ENCODE data around the gene ZDHHC12.

DNA sequence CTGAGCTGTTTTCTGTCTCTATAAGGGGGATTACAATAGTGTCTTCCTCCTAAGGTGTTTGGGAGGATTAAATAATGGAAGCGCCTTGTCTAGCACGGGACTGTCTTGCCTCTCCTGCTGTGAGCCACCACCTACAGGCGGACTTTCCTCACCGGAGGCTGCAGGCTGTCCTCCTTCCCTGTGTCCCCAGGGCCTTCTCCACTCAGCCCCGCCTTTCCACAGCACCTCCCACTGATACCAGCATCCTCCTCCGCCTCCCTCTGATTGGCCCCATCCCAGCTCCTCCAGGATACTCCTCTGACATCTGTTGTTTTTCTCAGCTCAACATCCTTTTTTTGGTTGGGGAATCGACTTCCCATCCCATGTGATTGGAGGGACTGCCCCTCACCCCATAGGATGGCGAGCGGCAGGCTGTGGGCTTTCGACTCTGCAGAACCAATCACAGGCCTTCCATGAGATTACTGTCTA lies 851 bp upstream of the ZDHHC12 start:
- TF ChIP-seq, protein P1, sequence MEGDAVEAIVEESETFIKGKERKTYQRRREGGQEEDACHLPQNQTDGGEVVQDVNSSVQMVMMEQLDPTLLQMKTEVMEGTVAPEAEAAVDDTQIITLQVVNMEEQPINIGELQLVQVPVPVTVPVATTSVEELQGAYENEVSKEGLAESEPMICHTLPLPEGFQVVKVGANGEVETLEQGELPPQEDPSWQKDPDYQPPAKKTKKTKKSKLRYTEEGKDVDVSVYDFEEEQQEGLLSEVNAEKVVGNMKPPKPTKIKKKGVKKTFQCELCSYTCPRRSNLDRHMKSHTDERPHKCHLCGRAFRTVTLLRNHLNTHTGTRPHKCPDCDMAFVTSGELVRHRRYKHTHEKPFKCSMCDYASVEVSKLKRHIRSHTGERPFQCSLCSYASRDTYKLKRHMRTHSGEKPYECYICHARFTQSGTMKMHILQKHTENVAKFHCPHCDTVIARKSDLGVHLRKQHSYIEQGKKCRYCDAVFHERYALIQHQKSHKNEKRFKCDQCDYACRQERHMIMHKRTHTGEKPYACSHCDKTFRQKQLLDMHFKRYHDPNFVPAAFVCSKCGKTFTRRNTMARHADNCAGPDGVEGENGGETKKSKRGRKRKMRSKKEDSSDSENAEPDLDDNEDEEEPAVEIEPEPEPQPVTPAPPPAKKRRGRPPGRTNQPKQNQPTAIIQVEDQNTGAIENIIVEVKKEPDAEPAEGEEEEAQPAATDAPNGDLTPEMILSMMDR (IDR thresholded peaks at IDR 0.05; ENCODE audit: low read depth, low read length, missing input control) = no peak
- TF ChIP-seq, protein P2, sequence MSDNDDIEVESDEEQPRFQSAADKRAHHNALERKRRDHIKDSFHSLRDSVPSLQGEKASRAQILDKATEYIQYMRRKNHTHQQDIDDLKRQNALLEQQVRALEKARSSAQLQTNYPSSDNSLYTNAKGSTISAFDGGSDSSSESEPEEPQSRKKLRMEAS (IDR thresholded peaks at IDR 0.05) = no peak
- TF ChIP-seq HNF4A (conservative IDR thresholded peaks at IDR 0.05) (no peak), SP1 (IDR thresholded peaks at IDR 0.05) (peak; percentile 23), EGR1 (IDR thresholded peaks at IDR 0.05; ENCODE audit: low read depth in 2 of 2) (no peak), RAD21 (IDR thresholded peaks at IDR 0.05) (no peak), TAF1 (conservative IDR thresholded peaks at IDR 0.05) (no peak), HNF4G (IDR thresholded peaks at IDR 0.05) (no peak), GABPA (IDR thresholded peaks at IDR 0.05 in 1 of 2, conservative IDR thresholded peaks at IDR 0.05 in 1 of 2) (no peak), RXRA (IDR thresholded peaks at IDR 0.05) (no peak)
- TF ChIP-seq, protein P3, sequence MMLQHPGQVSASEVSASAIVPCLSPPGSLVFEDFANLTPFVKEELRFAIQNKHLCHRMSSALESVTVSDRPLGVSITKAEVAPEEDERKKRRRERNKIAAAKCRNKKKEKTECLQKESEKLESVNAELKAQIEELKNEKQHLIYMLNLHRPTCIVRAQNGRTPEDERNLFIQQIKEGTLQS (IDR thresholded peaks at IDR 0.05) = no peak
- TF ChIP-seq, protein P4, sequence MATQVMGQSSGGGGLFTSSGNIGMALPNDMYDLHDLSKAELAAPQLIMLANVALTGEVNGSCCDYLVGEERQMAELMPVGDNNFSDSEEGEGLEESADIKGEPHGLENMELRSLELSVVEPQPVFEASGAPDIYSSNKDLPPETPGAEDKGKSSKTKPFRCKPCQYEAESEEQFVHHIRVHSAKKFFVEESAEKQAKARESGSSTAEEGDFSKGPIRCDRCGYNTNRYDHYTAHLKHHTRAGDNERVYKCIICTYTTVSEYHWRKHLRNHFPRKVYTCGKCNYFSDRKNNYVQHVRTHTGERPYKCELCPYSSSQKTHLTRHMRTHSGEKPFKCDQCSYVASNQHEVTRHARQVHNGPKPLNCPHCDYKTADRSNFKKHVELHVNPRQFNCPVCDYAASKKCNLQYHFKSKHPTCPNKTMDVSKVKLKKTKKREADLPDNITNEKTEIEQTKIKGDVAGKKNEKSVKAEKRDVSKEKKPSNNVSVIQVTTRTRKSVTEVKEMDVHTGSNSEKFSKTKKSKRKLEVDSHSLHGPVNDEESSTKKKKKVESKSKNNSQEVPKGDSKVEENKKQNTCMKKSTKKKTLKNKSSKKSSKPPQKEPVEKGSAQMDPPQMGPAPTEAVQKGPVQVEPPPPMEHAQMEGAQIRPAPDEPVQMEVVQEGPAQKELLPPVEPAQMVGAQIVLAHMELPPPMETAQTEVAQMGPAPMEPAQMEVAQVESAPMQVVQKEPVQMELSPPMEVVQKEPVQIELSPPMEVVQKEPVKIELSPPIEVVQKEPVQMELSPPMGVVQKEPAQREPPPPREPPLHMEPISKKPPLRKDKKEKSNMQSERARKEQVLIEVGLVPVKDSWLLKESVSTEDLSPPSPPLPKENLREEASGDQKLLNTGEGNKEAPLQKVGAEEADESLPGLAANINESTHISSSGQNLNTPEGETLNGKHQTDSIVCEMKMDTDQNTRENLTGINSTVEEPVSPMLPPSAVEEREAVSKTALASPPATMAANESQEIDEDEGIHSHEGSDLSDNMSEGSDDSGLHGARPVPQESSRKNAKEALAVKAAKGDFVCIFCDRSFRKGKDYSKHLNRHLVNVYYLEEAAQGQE (IDR thresholded peaks at IDR 0.05) = no peak
- TF ChIP-seq, protein P5, sequence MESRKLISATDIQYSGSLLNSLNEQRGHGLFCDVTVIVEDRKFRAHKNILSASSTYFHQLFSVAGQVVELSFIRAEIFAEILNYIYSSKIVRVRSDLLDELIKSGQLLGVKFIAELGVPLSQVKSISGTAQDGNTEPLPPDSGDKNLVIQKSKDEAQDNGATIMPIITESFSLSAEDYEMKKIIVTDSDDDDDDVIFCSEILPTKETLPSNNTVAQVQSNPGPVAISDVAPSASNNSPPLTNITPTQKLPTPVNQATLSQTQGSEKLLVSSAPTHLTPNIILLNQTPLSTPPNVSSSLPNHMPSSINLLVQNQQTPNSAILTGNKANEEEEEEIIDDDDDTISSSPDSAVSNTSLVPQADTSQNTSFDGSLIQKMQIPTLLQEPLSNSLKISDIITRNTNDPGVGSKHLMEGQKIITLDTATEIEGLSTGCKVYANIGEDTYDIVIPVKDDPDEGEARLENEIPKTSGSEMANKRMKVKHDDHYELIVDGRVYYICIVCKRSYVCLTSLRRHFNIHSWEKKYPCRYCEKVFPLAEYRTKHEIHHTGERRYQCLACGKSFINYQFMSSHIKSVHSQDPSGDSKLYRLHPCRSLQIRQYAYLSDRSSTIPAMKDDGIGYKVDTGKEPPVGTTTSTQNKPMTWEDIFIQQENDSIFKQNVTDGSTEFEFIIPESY (IDR thresholded peaks at IDR 0.05) = no peak

All from liver (tissue), 3 donors.